Heart right ventricle (tissue), 16 donors: ENCODE results near the gene TNFRSF4. TPM values are rescaled to one million over a fixed set of nuclear protein-coding genes. Genes with fewer than 3 reads are reported as not detected.

Experiments used
- ATAC-seq, 8 donors: fragments of 200-7000 bp; cut with Tn5 transposase; one replicate each; pipeline ENCODE4 v1.9.1; 2020; ENCODE audit warnings: mild to moderate bottlenecking in 8 of 8, moderate library complexity in 8 of 8, moderate number of reproducible peaks in 1 of 8
- DNase-seq, 2 donors: peaks; one replicate each; pipeline ENCODE4 v3.0.0-alpha.2; 2020
- H3K27ac ChIP-seq, 10 donors: fragments of 200-600 bp; sonication (generic) in 2 of 10; one replicate each; pipeline versions ENCODE4 v1.5.0 to v1.8.0; 2020 to 2022; ENCODE audit warnings: mild to moderate bottlenecking in 3 of 10
- H3K27me3 ChIP-seq, 7 donors: fragments of 200-600 bp; one replicate each; pipeline ENCODE4 v1.8.0; 2021 to 2022; ENCODE audit warnings: mild to moderate bottlenecking in 2 of 7
- H3K36me3 ChIP-seq, 9 donors: fragments of 200-600 bp; sonication (generic) in 1 of 9; one replicate each; pipeline versions ENCODE4 v1.5.0 to v1.8.0; 2020 to 2022; ENCODE audit warnings: mild to moderate bottlenecking in 2 of 9
- H3K4me1 ChIP-seq, 9 donors: fragments of 200-600 bp; sonication (generic) in 1 of 9; one replicate each; pipeline versions ENCODE4 v1.5.0 to v1.8.0; 2020 to 2022; ENCODE audit warnings: mild to moderate bottlenecking in 4 of 9
- H3K4me3 ChIP-seq, 10 donors: fragments of 200-600 bp; sonication (generic) in 2 of 10; one replicate each; pipeline versions ENCODE4 v1.5.0 to v1.8.0; 2020 to 2022; ENCODE audit warnings: mild to moderate bottlenecking in 7 of 10, moderate library complexity in 2 of 10
- H3K9me3 ChIP-seq, 11 donors: fragments of 200-600 bp in 10 of 11; sonication (generic) in 2 of 11; one replicate each; pipeline versions ENCODE4 v1.5.0 to v1.8.0; 2013 to 2022; ENCODE audit warnings: mild to moderate bottlenecking in 2 of 11, control low read depth in 1 of 11, moderate library complexity in 1 of 11
- WGBS, 2 donors: extraction: QIAGEN DNeasy Blood & Tissue Kit; methylation state at CpG; one replicate each; pipeline ENCODE4 v1.1.7; 2013; ENCODE audit warnings: inconsistent platforms in 1 of 2; 5-methylcytosine and 5-hydroxymethylcytosine counted together
- intact Hi-C, 10 donors: fragments of 100-400 bp; cut with DNase I; formaldehyde crosslinking; loops; one replicate each; pipeline versions ENCODE4 v1.11.1 to v1.14.2; 2022
- polyA plus RNA-seq, 2 donors: library from polyadenylated mRNA; stranded (reverse); fragments of 200-250 nt; gene quantifications; one replicate each; pipeline ENCODE4 v1.2.3, GENCODE V29; 2013
- total RNA-seq, 10 donors: library from RNA; stranded (reverse); fragmentation: NEBNext Ultra II Directional in 3 of 10; extraction: Animal tissue kit (Norgen Biotek cat#: 25700) in 3 of 10; gene quantifications; one replicate each; pipeline versions ENCODE4 v1.2.1 to v1.2.4, GENCODE V29; 2021 to 2023
- TF ChIP-seq, protein P1 (sequence below), 9 donors: fragments of 200-600 bp; sonication (generic) in 2 of 9; IDR thresholded peaks; one replicate each; pipeline versions ENCODE4 v1.5.0 to v1.8.0; 2021 to 2022; ENCODE audit warnings: antibody characterized with exemption in 9 of 9, mild to moderate bottlenecking in 5 of 9, moderate library complexity in 1 of 9
- donor health status: Arrhythmogenic right ventricular cardiomyopathy.
- donor health status: ischemic (EF 13 %, LVEDD 7.1; RV severe dilation, severe dysfunction).
- donor health status: healthy with polysubstance abuse.
- donor health status: DM: no; HTN: yes; CAD: no.
- donor health status: DM: no; HTN: no; CAD: no.
- donor health status: ischemic (EF 25% LVEDD 6.9; RV normal size, moderate dysfunction).
- donor health status: ischemic (EF 25% LVEDD 5.7; RV mildly dilated, moderate dysfunction).
- donor health status: healthy.
- donor health status: DM: yes; HTN: yes; CAD: no.
- donor health status: Ischemic cardiomyopathy.
- donor health status: ischemic (EF 35%, LVEDD 5.7; RV mildly dilated, moderate dysfunction).
- donor health status: nonischemic (EF 11% LVEDD 7.7; RV severe dilation, severe dysfunction).
- donor health status: DM: yes; HTN: yes; CAD: no.
- donor health status: PGD.
- donor health status: ischemic (EF 29% LVEDD 5.4; RV normal size, mild dysfunction).
- donor health status: nonischemic (EF 23%, LVEDD 6.1; RV moderate dilation, normal function).

Gene TNFRSF4
- total and polyA plus RNA-seq, 12 donors, result 0.52 to 24.8 (median 5.0) TPM

GRCh38 chr1:1187938-1188337 is 26.0 kb downstream of the TNFRSF4 start:
- intact Hi-C loops, result no loop called here
- H3K4me1 ChIP-seq, result peaks cover 0 to 11% (median 3%) of the 10 kb centered on the region in 9 donors
- peaks cover 0 to 7% (median 0%) of the 10 kb centered on the region in 11 donors for H3K9me3 ChIP-seq
- TF ChIP-seq, protein P1, sequence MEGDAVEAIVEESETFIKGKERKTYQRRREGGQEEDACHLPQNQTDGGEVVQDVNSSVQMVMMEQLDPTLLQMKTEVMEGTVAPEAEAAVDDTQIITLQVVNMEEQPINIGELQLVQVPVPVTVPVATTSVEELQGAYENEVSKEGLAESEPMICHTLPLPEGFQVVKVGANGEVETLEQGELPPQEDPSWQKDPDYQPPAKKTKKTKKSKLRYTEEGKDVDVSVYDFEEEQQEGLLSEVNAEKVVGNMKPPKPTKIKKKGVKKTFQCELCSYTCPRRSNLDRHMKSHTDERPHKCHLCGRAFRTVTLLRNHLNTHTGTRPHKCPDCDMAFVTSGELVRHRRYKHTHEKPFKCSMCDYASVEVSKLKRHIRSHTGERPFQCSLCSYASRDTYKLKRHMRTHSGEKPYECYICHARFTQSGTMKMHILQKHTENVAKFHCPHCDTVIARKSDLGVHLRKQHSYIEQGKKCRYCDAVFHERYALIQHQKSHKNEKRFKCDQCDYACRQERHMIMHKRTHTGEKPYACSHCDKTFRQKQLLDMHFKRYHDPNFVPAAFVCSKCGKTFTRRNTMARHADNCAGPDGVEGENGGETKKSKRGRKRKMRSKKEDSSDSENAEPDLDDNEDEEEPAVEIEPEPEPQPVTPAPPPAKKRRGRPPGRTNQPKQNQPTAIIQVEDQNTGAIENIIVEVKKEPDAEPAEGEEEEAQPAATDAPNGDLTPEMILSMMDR (IDR thresholded peaks at IDR 0.05), result no peak
- no peak overlapping the region for H3K27ac ChIP-seq
- H3K36me3 ChIP-seq, result no peaks in the 10 kb centered on the region
- ATAC-seq, result peak in 1 of 8 donors; percentile 62
- H3K4me3 ChIP-seq, result no peak overlapping the region
- peaks cover 0 to 2% (median 0%) of the 10 kb centered on the region in 7 donors for H3K27me3 ChIP-seq
- no peak for DNase-seq

- DNase-seq, result no peak
- WGBS, 2 donors, result 76 to 86% methylated on average over 30 to 31 of the region's 31 CpGs
Measured at GRCh38 chr1:1185101-1185765, 28.7 kb downstream of the TNFRSF4 start.

DNA sequence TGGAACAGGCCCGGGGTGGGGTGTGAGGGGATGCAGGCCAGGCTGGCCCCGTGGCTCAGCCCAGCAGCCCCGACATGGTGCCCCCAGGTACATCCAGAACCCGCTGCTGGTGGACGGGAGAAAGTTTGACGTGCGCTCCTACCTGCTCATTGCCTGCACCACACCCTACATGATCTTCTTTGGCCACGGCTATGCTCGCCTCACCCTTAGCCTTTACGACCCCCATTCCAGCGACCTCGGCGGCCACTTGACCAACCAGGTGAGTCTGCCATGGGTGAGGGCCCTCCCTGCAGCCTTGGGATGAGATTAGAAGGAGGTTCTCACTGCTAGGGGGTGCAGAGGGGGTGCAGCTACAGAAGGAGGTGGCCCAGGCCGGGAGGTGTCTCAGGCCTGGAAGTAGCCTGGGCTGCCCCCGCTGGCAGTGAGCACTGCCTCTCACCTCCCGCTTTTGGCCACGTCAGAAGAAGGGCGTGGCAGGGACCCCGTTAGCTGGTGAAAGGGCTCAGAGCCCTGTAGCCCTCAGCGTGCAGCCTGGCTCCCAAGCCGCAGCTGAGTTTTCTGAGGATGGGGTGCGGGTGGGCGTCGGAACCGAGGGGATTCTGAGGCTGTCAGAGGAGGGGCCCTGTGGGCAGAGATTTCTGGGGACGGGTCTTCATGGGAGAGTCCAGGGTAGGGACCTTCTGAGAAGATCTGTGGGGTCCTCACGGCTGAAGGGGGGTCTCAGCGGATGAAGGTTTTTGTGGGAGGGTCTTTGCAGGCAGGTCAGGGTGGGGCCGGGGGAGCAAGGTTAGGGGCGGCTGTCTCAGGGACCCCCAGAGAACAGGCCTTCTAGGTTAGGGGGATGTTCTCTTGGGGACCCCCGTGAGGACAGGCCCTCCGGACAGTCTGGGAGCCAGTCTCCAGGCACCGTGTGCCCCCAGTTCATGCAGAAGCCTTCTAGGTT is 29.8 kb downstream of the TNFRSF4 start:
- no peak overlapping the region for H3K4me3 ChIP-seq
- peak in 1 of 8 donors; percentile 26 for ATAC-seq
- intact Hi-C loops, result no loop called here
- 82 to 87% methylated on average over 32 of the region's 33 CpGs for WGBS, 2 donors
- no peak overlapping the region for H3K27ac ChIP-seq
- peaks cover 0 to 21% (median 7%) of the 10 kb centered on the region in 9 donors for H3K4me1 ChIP-seq
- TF ChIP-seq, protein P1 (IDR thresholded peaks at IDR 0.05), result no peak
- peak in 1 of 2 donors; percentile 5 for DNase-seq
- no peaks in the 10 kb centered on the region for H3K36me3 ChIP-seq
- no peaks in the 10 kb centered on the region for H3K9me3 ChIP-seq
- H3K27me3 ChIP-seq, result peaks cover 0 to 21% (median 12%) of the 10 kb centered on the region in 7 donors

More at GRCh38 chr1:1185101-1185765, 28.7 kb downstream of the TNFRSF4 start:
- TF ChIP-seq, protein P1 (IDR thresholded peaks at IDR 0.05), result no peak
- Histone ChIP-seq H3K9me3 (no peaks in the 10 kb centered on the region), H3K36me3 (no peaks in the 10 kb centered on the region), H3K4me3 (no peak overlapping the region), H3K27me3 (peaks cover 0 to 12% (median under 1%) of the 10 kb centered on the region in 7 donors), H3K4me1 (peaks cover 0 to 21% (median 7%) of the 10 kb centered on the region in 9 donors), H3K27ac (no peak overlapping the region)
- intact Hi-C loops, result no loop called here
- ATAC-seq, result peak in 1 of 8 donors; percentile 8

GRCh38 chr1:1183221-1183747 is 30.7 kb downstream of the TNFRSF4 start:
- TF ChIP-seq, protein P1 (IDR thresholded peaks at IDR 0.05), result no peak
- Histone ChIP-seq H3K9me3 (no peaks in the 10 kb centered on the region), H3K4me3 (peak overlapping the region in 6 of 10 donors; percentile 14 to 42 (median 24)), H3K27ac (peak overlapping the region in 5 of 10 donors; percentile 38 to 66 (median 52)), H3K36me3 (no peaks in the 10 kb centered on the region), H3K27me3 (peaks cover 0 to 30% (median 19%) of the 10 kb centered on the region in 7 donors), H3K4me1 (peaks cover 0 to 21% (median 7%) of the 10 kb centered on the region in 9 donors)
- intact Hi-C loops, result no loop called here
- DNase-seq, result peak in 1 of 2 donors; percentile 14
- 70 to 73% methylated on average over 21 of the region's 21 CpGs for WGBS, 2 donors
- ATAC-seq, result peak in 5 of 8 donors; percentile 5 to 44 (median 23)
